Keratinocyte (primary cell): ENCODE measurements around the gene TP53RK.

Experiments used
- EZH2 ChIP-seq: IDR thresholded peaks from one replicate; pipeline ENCODE4 v1.6.1; 2012; ENCODE audit warnings: inconsistent platforms, mild to moderate bottlenecking, low read length, moderate library complexity
- TF ChIP-seq, protein P1 (sequence below), 3 experiments: IDR thresholded peaks in 1 of 3; conservative IDR thresholded peaks in 1 of 3; optimal IDR thresholded peaks in 1 of 3; 2 replicates in 2 of 3; 3 replicates in 1 of 3; pipeline versions ENCODE3 to v1.5.1; 2011; ENCODE audit warnings: low read length in 3 of 3, mild to moderate bottlenecking in 3 of 3, moderate library complexity in 2 of 3, control low read depth in 1 of 3, inconsistent platforms in 1 of 3; ENCODE audit not compliant: insufficient read depth in 2 of 3; ENCODE audit errors: extremely low read depth in 1 of 3

DNA sequence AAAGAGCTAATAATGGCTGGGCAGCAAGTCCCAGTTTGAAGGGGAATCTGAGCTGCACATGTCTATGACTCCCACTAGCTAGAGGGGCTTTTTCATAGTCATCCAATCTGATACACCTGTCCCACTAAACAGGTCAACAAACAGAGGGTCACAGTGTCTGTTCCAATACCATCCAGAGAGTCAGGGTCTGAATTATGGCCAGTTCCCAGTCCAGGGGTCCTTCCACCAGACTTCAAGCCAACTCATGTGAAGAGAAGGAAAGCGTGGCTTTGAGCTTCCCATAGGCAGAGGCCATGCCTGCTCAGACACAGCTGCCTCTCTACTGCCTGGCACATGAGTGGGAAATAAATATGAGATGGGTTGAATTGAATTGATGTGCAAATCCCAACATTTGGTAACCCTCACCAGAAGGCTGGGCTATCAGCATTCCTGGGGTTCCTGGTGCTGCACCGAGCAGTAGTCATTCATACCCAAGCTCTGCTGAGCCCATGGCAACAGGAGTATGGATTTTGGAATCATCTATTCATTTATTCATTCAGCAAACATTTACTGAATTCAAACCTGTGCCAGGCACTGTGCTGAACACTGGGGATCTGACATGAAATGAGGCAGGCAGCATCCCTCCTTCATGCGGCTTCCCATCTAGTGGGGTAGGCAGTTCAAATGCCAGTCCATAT, 17.2 kb downstream of the TP53RK start:
- TF ChIP-seq, protein P1, sequence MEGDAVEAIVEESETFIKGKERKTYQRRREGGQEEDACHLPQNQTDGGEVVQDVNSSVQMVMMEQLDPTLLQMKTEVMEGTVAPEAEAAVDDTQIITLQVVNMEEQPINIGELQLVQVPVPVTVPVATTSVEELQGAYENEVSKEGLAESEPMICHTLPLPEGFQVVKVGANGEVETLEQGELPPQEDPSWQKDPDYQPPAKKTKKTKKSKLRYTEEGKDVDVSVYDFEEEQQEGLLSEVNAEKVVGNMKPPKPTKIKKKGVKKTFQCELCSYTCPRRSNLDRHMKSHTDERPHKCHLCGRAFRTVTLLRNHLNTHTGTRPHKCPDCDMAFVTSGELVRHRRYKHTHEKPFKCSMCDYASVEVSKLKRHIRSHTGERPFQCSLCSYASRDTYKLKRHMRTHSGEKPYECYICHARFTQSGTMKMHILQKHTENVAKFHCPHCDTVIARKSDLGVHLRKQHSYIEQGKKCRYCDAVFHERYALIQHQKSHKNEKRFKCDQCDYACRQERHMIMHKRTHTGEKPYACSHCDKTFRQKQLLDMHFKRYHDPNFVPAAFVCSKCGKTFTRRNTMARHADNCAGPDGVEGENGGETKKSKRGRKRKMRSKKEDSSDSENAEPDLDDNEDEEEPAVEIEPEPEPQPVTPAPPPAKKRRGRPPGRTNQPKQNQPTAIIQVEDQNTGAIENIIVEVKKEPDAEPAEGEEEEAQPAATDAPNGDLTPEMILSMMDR (optimal IDR thresholded peaks at IDR 0.05 in 1 of 3, IDR thresholded peaks at IDR 0.05 in 1 of 3, conservative IDR thresholded peaks at IDR 0.05 in 1 of 3; ENCODE audit: extremely low read depth in 1 of 3, insufficient read depth in 2 of 3, low read length in 3 of 3), result no peak
- no peak for TF ChIP-seq EZH2
